Measurements from ENCODE around the gene ZNF862. TPM values are rescaled to one million over a fixed set of nuclear protein-coding genes. Genes with fewer than 3 reads are reported as not detected.

The ZNF862 gene
- total and polyA plus RNA-seq, 10 of the 15 experiments (the other 5 are each of a cell fraction or from before 2014, with no cell fraction given): 0.49 to 7.7 (median 3.5) TPM

GRCh38 chr7:149882248-149883047 lies 44.3 kb downstream of the ZNF862 start:
- CTCF ChIA-PET: interaction anchor here (0.7 to 1.2 kb wide), 2 partner anchors 35 to 220 kb away, joined by 3 read pairs; no protein-coding TSS in a partner anchor

More at GRCh38 chr7:149882248-149883047, 44.3 kb downstream of the ZNF862 start:
- no peaks in the 10 kb centered on the region; a peak in 2 of 4 replicates for H3K36me3 ChIP-seq (ENCODE audit: control insufficient read depth in 2 of 2, insufficient read depth in 2 of 2, low read length in 1 of 2)
- H2AFZ ChIP-seq (ENCODE audit: control insufficient read depth, low read depth, low read length): no peak overlapping the region
- DNase-seq (ENCODE audit: low read depth, low spot score) (no peak), FAIRE-seq (no peak), ATAC-seq (no peak)
- BruUV-seq (replicated peaks): no TSS peak
- 67% methylated on average over 10 of the region's 11 CpGs for WGBS (ENCODE audit: insufficient coverage, insufficient replicate concordance, low lambda C conversion rate, missing lambda C conversion rate)
- SMC1A ChIA-PET (ENCODE audit: uncharacterized antibody, unreplicated experiment): interaction anchor here (1.4 kb wide), 1 partner anchor 15 kb away, joined by 4 read pairs; no protein-coding TSS in a partner anchor
- H3K9ac ChIP-seq (ENCODE audit: control insufficient read depth, insufficient read depth, low read length): no peak overlapping the region
- H3K9me3 ChIP-seq (replicated peaks; ENCODE audit: control insufficient read depth, insufficient read depth, low read length): no peaks in the 10 kb centered on the region
- no peak overlapping the region for H3K4me2 ChIP-seq (ENCODE audit: control insufficient read depth, insufficient read depth)
- POLR2A ChIA-PET: no interaction called here
- intact Hi-C loops (cut with micrococcal nuclease; ENCODE audit: unreplicated experiment) (no loop called here), in situ Hi-C loops (cut with MboI) (no loop called here)
- H3K27ac ChIP-seq (ENCODE audit: control insufficient read depth, insufficient read depth): no peak overlapping the region
- no peaks in the 10 kb centered on the region for H4K20me1 ChIP-seq (ENCODE audit: control insufficient read depth, insufficient read depth)
- no peaks in the 10 kb centered on the region for H3K4me1 ChIP-seq (ENCODE audit: control insufficient read depth, insufficient read depth, low read length)
- no peaks in the 10 kb centered on the region for H3K27me3 ChIP-seq (replicated peaks in 1 of 2; ENCODE audit: control insufficient read depth in 2 of 2, insufficient read depth in 2 of 2, low read length in 1 of 2)
- H3K4me3 ChIP-seq: no peak overlapping the region
- RAD21 ChIA-PET (ENCODE audit: unreplicated experiment): no interaction called here
- no peaks in the 10 kb centered on the region for H3K79me2 ChIP-seq (ENCODE audit: control insufficient read depth, insufficient read depth, low read length)
- TF ChIP-seq CTCF (IDR thresholded peaks at IDR 0.05 in 2 of 3, conservative IDR thresholded peaks at IDR 0.05 in 1 of 3; ENCODE audit: control insufficient read depth in 2 of 3, extremely low read depth in 1 of 3, insufficient read depth in 1 of 3, low read depth in 3 of 3, low read length in 3 of 3) (no peak), SPI1 (IDR thresholded peaks at IDR 0.05; ENCODE audit: borderline replicate concordance, insufficient read depth, low read depth, low read length) (no peak), BCLAF1 (IDR thresholded peaks at IDR 0.05) (no peak), SREBF2 (IDR thresholded peaks at IDR 0.05; ENCODE audit: low read length) (no peak), BCL11A (IDR thresholded peaks at IDR 0.05; ENCODE audit: low read depth, low read length) (no peak), CEBPZ (IDR thresholded peaks at IDR 0.05; ENCODE audit: low read depth, low read length) (no peak), GABPA (IDR thresholded peaks at IDR 0.05; ENCODE audit: low read depth) (no peak)

Measured in GM12878 (cell line).